ENCODE measurements around the gene TSC2.

The TSC2 gene

DNA sequence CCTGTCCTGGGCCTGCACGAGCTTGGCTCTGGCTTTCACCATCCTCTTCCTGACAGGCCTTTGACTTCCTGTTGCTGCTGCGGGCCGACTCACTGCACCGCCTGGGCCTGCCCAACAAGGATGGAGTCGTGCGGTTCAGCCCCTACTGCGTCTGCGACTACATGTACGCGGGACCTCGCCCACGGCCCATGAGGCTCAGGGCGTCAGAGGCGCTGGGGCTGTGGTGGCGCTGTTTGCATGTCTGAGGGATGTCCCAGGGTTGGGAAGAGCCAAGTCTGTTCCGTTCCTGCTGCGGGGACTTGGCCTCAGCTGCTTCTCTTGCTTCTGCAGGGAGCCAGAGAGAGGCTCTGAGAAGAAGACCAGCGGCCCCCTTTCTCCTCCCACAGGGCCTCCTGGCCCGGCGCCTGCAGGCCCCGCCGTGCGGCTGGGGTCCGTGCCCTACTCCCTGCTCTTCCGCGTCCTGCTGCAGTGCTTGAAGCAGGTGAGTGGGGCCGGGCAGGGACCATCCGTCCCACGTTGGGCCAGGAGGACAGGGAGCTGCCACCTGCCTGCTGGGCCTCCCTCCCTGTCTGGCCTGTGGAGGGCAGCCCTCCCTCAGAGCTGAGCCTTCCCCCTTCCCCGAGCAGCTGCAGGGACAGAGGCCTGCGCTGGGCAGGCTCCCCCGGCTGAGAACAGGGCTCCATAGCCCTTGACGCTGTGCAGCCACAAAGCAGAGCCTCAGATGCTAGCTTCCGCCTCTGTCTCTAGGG, 23.8 kb downstream of the TSC2 start:
- DNase-seq (ENCODE audit: low spot score): no peak

DNA sequence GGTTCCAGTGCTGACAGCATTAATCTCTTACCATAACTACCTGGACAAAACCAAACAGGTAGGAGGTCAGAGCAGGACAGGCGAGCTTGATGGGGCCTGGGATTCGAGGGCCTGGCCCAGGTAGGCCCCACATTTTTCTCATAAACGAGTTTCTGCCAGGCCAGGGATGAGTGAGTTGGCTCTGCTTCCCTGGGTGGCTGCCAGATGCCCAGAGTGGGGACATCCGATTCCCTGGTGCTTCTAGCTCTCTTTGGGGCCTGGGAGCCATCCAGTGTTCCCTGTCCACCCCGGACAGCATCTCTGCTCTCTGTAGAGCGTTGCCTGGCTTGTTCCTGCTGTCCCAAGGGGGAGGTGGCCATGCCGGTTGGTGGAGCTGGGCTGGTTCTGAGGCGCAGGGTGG, 25.1 kb downstream of the TSC2 start:
- DNase-seq (ENCODE audit: low spot score): no peak

DNA sequence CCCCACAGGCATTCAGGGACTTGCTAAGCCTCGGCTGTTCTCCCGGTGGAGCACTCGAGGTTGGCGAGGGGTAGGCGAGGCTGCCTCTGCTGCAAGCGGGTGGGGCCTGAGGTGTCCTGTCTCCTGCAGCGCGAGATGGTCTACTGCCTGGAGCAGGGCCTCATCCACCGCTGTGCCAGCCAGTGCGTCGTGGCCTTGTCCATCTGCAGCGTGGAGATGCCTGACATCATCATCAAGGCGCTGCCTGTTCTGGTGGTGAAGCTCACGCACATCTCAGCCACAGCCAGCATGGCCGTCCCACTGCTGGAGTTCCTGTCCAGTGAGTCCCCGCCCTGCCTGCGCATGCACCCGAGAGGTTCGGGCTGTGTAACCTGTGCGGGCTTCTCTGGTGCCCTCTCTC, 26.3 kb downstream of the TSC2 start:
- no peak for DNase-seq (ENCODE audit: low spot score)

DNA sequence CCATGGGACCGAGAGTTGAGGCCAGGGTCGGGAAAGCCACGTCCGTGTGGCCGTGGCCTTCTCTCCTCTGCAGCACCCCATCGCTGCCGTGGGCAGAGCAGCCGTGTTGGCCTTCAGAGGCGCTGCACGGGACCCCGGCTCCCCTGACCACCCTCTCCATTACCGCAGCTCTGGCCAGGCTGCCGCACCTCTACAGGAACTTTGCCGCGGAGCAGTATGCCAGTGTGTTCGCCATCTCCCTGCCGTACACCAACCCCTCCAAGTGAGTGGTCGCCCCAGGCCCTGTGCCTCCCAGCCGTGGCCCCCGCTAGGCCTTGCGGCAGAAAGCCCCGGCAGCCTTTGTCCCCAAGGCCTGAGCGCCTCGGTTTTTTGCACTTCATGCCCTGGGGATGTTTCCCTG, 27.8 kb downstream of the TSC2 start:
- no peak for DNase-seq (ENCODE audit: low spot score)

DNA sequence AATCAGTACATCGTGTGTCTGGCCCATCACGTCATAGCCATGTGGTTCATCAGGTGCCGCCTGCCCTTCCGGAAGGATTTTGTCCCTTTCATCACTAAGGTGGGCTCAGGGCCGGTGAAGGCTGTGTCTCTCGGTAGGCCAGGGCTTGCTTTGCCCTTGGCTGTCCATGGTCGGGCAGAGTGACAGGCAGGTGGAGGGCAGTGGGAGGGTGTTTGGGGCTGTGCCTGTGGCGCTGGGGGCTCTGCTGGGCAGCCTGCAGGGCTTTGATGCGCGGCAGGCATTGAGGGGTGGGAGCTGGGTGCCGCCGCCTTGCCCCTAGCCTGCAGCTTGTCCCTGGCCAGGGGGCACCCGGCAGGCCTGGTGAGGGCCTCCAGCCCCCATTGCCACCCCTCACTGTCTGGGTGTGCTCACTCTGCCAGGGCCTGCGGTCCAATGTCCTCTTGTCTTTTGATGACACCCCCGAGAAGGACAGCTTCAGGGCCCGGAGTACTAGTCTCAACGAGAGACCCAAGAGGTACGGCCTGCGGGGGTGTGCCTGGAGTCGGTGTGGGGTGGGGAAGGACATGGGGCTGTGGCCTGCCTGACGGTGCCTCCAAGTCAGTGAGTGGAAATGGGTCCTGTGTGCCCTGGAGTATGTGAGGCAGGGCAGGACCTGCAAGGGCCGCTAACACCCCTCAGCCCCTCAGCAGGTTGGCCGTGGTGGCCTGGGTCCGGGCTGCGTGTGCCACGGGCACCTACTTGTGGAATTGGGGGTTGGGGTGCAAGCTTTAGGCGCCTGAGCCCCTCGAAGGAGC, 28.5 kb downstream of the TSC2 start:
- no peak for DNase-seq (ENCODE audit: low spot score)

DNA sequence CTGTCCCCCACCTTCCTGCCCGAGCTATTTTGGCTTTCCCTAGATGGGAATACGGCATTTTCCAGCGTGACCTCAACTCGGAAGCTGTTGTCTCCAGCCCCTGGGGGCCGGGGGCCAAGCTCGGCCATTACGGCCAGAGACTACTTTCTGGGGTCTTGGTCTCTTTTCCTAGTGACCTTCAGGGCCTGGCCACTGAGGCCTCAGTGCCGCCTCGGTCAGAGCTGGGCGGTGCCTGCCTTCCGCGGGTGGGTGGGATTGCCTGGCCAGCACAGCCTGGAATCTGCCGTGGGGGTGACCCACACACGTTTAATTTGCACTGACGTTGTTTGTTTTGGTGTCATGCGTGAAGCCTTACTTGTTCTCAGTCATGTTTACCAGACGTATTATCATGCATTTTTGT, 29.2 kb downstream of the TSC2 start:
- DNase-seq (ENCODE audit: low spot score): no peak

DNA sequence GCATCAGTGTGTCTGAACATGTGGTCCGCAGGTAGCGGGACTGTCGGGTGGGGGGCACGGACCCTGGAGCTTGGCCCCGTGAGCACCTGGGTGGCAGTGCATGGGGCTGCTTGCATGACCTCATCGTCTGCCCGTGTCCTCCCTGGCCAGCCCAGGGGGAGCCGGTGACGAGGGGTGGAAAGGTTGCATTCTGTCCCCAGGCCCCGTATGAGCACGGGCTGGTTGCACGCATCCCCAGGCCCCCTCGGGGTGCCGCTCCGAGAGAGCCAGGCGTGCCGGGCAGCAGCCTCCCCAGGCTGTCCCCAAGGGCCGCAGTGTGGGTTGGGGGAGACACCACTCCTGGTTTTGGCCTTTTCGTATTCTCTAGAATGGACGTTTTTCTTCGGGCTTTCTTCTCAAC, 29.9 kb downstream of the TSC2 start:
- DNase-seq (ENCODE audit: low spot score): no peak

GRCh38 chr16:2078096-2078495, 30.3 kb downstream of the TSC2 start:
- DNase-seq (ENCODE audit: low spot score): no peak

- no peak for DNase-seq (ENCODE audit: low spot score)
These were observed 30.9 kb downstream of the TSC2 start for GRCh38 chr16:2078691-2079090.

DNA sequence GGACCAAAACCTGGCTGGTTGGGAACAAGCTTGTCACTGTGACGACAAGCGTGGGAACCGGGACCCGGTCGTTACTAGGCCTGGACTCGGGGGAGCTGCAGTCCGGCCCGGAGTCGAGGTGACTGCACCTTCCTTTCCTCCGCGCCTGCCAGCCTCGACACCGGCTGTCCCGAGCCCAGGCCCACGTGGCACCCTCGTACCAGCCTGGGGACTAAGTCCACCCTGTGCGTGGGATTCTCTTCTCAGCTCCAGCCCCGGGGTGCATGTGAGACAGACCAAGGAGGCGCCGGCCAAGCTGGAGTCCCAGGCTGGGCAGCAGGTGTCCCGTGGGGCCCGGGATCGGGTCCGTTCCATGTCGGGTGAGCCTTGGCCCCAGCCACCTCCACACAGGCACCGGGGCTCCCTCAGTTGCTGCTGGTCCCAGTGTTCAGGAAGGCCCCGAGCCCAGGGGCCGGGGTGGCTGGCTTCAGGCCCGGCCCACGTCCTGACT, 31.6 kb downstream of the TSC2 start:
- DNase-seq (ENCODE audit: low spot score): no peak

- no peak for DNase-seq (ENCODE audit: low spot score)
These were observed 32.2 kb downstream of the TSC2 start for GRCh38 chr16:2079991-2080390.

GRCh38 chr16:2081201-2082084, 33.7 kb downstream of the TSC2 start:
- DNase-seq (ENCODE audit: low spot score): no peak

- DNase-seq (ENCODE audit: low spot score): no peak
These were observed 34.6 kb downstream of the TSC2 start for GRCh38 chr16:2082171-2082982.

DNA sequence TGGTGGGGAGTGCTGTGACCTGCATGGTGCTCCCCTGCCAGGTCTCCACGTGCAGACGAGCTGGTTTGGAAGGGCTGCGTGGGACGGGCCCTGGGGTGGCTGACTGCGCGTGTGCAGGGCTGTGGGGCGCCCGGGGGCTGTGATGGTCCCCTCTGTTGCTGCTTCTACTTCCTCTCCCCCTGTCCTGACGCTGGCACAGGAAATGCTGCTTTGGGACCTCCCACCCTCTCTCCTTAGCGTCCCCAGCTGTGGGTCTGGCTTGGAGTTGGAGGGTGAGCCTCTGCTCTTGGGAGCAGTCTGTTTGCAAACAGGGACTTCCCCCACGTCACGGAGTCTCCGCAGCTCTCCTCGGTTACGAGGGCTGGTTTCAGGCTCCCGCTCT, 35.2 kb downstream of the TSC2 start:
- no peak for DNase-seq (ENCODE audit: low spot score)

DNA sequence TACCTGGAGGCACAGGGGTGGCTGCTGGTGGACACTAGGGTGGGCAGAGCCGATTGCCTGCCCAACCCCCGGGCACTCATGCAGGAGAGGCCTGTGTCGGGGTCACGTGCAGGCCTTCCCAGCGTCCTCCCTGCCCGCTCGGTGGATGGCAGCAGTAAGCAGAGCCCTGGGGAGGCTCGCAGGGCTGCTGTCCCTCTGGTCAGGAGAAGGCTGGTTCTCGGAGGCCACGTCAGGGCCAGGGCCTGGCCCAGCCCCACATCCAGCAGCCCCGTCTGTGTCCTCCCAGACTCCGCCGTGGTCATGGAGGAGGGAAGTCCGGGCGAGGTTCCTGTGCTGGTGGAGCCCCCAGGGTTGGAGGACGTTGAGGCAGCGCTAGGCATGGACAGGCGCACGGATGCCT, 35.6 kb downstream of the TSC2 start:
- no peak for DNase-seq (ENCODE audit: low spot score)

- no peak for DNase-seq (ENCODE audit: low spot score)
These were observed 36.3 kb downstream of the TSC2 start for GRCh38 chr16:2083876-2084780.

DNA sequence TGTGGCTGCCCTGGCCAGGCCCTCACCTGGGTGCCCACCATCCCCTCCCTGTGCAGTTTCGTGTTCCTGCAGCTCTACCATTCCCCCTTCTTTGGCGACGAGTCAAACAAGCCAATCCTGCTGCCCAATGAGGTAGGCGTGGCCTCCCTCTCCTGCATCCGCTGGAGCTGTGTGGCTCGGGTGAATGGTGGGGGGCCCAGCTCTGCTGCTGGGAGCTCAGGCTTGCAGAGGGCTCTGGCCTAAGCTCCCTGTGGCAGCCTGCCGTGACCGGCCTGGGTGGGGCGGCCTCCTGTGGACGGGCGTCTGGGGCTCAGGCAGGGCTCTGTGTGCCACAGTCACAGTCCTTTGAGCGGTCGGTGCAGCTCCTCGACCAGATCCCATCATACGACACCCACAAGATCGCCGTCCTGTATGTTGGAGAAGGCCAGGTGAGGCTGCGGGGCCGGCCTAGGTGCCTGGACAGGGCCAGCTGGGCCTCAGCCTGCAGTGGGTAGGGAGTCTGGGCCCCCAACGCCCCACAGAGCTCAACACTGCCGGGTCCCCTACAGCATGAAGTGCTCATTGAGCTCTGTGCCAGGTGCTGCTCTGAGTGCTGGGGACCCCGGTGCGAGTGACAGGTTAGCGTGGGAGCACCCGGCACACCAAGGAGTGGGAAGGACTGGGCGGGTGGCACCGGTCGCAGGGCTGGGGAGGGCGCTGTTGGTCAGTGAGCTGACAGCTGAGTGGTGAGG, 37.3 kb downstream of the TSC2 start:
- no peak for DNase-seq (ENCODE audit: low spot score)

DNA sequence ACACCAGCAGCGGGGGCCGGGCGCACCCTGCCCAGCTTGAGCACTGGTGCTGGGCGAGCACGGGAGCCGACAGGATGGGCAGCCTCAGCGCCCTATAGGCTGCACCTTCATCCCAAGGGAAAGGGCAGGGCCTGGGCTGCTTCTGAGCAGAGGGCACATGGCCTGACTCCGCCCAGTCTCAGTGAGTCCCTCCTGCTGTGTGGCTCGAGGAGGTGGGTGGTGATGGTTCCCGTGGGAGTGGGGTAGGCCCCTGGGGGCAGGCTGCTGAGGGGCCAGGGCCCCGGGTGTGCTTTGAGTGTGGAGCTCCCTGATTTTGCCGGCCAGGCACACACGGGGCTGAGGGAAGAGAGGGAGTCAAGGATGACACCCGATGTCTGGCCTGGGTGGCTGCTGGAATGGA, 37.9 kb downstream of the TSC2 start:
- DNase-seq (ENCODE audit: low spot score): peak; percentile 75

- no peak for DNase-seq (ENCODE audit: low spot score)
These were observed 38.4 kb downstream of the TSC2 start for GRCh38 chr16:2086106-2086742.

Measured in GM03348 (cell line).